Activated gamma-delta T cell treated with anti-CD3 and anti-CD28 coated beads, Interleukin-2, amount 50 U/mL, for 16 hours (primary cell): ENCODE data around the gene SH3BP1.
"Not testable (repeated sequence)": the region's sequence is repeated elsewhere in the genome, so short reads cannot be mapped to it uniquely, and the experiment has no call there.

ENCODE experiments used
- DNase-seq: peaks from one replicate; pipeline ENCODE4 v3.0.0-alpha.2; 2020; ENCODE audit warnings: low read depth

The SH3BP1 gene

DNA sequence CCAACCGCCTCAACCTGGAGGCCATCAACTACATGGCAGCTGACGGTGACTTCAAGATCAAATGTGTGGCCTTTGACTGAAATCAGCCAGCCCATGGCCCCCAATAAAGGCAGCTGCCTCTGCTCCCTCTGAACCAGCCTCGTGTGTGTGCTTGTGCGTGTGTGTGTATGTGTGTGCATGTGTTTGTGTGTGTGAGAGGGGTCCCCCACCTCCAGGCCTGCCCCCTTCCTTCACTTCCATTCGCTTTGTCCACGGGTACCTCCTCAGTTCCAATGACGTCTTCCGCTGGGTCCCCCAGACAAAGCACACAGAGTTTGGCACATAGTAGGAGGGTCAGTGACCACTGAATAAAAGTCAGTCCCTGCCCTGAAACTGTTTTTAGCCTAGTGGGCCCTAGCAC lies 40.2 kb downstream of the SH3BP1 start:
- DNase-seq, result no peak

DNA sequence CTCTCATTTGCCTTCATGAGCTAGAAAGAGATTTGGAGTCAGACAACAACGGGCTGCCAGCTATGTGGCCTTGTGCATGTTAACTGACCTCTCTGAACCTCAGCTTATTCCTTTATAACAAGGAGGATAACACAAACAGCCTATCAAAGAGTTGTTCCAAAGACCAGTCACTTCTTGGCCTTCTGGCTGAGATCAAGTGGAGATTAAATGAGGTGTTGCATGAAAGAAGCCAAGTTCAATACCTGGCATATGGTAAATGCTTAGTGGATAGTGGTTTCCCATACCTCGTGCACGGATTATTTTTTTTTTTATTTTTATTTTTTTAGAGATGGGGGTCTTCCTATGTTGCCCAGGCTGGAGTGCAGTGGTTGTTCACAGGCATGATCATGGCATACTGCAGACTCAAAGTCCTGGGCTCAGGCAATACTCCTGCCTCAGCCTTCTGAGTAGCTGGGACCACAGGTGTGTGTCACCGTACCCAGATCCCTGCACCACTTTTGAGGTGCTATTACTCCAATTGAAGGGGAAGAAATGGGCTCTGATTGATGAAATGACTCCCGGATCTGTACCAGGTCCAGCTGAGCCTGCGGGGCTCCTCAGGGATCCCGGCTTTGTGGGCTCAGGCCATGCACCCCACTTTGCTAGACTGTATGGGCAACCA lies 40.9 kb downstream of the SH3BP1 start:
- no peak for DNase-seq

DNA sequence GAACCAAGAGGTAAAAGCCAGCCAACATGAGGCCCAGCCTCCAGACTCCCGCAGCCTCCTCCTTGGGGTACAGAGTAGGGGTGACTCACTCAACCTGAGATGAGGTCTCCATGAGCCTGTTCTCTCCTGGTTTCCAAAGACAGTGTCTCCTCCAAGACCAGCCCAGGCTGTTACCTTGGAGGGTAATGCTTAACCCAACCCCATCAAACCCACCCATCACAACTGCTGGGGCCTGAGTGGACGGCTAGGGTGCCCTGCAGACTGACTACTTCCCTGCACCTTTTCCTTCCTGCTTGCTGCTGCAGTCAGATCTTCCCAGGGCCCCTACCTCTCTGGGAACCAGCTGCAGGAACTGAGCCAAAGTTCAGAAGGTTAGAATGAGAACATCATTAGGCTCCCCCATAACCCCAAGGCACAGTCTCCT lies 41.5 kb downstream of the SH3BP1 start:
- DNase-seq, result no peak

DNA sequence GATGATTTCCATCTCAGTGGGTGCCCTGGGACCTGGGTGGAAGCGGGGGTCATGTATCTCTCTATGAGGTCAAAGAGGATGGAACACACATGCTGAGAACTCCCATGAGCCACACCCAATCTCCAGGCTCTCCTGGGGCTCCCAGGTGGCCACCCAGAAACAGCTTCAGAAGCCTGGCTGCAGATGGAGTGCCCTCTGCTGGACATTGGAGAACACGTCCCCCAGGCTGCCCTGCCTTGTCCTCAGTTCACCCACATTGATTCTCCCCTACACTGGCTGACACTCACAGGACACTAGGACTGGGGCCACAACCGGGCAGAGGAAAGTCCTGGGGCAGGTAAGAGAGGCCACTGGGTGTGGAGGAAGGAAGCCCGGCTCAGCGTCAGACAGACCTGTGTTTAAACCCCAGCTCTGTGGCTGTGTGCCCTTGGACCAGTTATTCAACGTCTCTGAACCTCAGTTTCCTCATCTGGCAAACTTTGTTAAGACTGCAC lies 42.1 kb downstream of the SH3BP1 start:
- peak; percentile 59 for DNase-seq

DNA sequence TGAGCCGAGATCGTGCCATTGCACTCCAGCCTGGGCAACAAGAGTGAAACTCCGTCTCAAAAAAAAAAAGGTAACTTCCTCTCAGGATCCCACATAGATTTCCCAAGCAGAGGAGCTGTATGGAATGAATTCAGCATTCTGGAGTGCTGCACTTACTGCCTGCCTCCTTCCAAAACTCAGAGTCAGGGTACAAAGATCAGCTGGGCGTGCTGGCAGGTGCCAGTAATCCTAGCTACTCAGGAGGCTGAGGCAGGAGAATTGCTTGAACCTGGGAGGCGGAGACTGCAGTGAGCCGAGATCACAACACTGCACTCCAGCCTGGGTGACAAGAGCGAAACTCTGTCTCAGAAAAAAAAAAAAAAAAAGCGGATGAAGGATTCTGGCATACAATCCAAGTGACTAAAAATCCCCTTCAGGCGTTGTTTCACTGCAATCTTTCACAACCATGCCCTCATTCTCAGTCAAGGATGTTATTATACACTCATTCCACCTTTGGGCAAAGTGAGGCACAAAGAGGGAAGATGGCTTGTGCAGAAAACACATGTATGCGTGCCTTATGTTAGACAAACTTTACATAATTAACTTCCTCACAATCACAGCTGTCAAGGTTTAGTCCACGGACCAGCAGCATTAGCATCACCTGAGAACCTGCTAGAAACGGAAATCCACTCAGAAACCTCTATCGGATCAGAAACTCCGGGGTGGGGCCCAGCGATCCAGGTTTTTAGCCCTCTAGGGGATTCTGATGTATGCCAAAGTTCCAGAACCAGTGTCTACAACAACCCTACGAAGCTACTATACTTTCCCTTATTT lies 45.5 kb downstream of the SH3BP1 start:
- DNase-seq, result no peak

DNA sequence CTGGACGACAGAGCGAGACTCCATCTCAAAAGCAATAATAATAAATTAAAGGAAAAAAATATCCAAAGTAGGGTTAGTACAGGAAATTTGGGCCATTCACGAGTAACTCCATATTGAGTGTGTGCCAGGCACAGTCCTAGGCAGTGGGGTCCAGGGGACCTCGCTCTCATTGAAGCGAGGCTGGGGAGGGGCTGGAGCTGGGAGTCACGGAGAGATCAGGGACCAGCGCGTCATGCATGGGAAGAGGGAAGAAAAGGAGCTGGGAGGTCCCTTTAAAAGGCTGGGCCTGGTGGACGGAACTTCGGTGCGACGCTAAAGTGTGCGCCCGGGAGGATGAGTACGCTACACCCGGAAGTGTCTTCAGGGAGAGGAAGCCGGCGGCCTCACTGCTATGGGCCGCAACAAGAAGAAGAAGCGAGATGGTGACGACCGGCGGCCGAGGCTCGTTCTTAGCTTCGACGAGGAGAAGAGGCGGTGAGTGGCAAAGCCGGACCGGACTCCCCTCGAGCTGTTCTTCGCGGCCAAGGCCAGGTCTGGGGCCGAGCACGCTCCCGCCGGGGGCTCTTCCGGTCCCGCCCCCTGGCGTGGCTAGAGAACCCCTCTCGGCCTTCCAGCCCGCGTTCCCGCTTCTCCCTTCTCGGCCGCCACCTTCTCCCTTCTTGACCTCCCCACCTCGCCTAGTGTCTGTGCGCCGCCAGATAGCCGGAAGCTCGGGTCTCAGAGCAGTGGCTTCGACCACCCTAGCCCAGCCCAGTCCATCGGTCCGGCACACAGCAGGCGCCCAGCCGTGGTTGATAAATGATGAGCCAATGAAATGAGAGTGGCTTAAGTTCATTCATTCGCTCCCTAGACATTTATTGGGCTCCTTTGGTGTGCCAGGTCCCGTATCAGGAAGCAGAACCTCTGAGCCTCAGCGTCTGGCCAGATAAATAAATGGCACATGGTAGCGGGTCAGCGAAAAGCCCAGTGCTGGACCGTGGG lies 46.8 kb downstream of the SH3BP1 start, which contains the start of gene NOL12:
NOL12 (plus strand) TSS at position 342 of the 981 bp plus-strand sequence; CDS start at position 392, 50 bp downstream.
- peak; percentile 56 for DNase-seq

DNA sequence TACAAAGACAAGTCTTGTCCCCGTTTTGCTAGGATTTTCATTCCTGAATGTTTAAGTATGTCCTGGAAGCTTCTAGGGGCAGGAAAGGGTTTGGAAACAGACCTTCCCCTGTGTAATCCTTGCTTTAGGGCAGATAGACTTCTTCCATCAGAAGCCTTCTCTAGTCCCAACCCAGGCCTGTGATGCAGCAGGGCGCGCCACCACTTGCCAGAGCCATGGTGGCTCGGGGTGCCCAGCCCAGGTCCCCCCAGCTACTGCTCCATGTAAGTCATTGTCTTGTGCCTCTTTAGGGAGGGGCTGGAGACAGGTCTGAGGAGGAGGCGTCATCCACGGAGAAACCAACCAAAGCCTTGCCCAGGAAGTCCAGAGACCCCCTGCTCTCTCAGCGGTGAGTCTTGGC lies 50.9 kb downstream of the SH3BP1 start:
- DNase-seq, result no peak

DNA sequence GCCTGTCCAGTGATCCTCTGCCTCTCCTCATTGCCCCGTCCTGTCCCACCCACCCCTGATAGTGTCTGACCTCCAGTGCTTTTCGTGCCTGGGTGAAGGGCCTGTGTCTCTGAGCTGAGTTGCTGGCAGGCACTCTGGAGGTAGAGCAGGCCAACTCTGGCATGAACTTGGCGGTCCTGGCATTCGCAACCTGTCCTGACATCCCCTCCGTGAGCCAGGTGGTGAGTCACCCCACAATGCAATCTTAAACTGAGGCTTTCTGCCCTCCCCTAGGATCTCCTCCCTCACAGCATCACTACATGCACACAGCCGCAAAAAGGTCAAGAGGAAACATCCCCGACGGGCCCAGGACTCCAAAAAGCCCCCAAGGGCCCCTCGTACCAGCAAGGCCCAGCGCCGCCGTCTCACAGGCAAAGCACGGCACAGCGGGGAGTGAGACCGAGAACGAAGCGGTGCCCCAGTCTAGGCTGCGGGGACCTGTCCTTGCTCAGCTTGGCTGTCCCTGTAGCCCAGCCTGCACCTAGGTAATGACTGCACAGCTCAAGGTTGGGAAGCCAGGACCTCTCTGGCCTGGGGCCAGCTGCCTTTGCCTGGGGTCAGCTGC lies 51.5 kb downstream of the SH3BP1 start:
- no peak for DNase-seq

DNA sequence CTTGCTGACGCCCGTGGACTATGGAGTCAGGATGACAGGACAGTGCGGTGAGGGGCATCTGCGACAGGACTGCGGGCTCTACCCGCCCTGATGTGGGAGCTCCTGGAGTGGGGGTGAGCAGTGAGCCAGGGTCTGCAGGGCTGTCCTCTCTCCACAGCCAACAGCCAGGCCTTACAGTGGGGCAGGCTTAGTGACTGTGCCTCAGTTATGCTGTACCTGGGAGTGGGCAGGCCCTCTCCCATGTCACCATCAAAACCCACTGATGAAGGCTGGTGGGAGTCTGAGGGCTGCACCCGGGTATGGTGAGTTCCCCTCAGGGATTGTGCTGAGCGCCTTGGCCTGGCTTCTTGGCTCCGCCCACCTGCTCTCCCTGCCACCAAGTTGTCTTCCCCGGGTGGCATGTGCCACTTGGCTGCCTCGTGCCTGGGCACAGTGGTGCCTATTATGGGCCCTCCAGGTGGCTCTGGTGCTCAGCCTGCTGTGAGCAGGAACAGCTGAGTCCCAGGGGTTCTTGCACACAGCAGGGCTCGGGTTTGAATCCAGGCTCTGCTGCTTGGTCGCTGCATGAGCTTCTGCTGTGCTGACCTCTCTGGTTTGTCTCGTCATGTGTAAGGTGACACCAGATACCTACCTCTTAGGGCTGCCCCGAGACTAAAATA lies 53.3 kb downstream of the SH3BP1 start:
- no peak for DNase-seq

DNA sequence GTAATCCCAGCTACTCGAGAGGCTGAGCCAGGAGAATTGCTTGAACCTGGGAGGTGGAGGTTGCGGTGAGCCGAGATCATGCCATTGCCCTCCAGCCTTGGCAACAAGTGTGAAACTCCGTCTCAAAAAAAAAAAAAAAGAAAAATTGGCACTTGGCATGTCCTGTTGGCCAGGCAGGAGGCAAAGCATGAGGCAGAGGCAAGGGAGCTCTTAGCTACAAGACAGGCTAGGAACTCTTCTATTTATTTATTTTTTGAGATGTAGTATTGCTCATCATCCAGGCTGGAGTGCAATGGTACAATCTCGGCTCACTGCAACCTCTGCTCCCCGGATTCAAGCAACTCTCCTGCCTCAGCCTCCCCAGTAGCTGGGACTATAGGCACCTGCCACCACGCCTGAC lies 54.7 kb downstream of the SH3BP1 start:
- DNase-seq, result not testable (repeated sequence)

DNA sequence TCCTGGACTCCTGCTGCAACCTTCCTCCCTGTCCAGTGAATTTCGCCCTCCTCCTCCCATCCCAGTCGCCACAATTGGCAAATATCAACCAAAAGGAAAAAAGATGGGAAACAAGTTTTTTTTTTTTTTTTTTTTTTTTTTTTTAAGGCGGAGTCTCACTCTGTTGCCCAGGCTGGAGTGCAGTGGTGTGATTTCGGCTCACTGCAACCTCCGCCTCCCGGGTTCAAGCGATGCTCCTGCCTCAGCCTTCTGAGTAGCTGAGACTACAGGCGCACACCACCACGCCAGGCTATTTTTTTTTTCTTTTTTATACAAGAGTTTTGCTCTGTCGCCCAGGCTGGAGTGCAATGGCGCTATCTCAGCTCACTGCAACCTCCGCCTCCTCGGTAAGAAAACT lies 56.8 kb downstream of the SH3BP1 start:
- DNase-seq, result not testable (repeated sequence)

DNA sequence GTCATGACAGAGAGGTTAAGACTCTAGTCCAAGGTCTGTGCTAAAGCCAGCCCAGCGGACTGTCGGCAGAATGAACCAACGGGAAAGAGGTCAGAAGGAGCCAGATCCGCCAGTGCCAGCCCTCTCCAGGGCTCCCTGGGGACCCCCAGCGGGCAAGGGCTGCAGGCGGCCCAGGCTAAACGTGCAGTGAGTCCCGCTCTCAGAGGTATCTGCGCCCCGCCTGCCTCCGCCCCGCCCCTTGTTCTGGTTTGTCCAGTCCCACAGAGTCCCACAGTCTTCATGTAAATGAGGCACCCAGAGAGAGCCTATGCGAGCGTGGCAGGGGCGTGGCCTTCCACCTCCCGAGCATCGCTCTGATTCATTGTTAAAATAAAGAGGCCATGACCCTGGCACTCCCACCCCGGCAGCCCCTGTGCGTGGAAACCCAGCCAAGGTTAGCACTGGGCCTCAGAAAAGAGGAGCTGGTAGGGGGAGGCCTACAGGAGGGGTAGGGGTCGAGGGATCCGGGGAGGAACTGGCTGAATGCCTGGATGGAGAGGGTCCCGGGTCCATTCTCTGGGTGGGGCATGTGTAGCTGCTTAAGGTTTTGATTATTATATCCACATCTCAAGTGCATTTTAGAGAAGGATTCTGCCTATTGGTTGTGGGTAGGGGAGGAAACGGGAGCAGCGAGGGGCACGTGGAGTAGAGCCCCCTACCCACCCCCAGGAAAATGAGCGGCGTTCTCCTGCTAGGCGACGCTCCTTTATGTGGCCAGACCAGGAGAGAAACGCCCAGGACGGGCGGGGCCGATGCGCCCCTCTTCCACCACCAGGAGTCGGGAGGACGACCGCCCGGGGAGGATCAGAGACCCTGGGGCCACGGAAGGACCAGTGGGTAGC lies 57.4 kb downstream of the SH3BP1 start, which contains the start of gene TRIOBP:
TRIOBP (plus strand) TSS at position 392 of the 881 bp plus-strand sequence. CDS start 4,318 bp downstream, outside the sequence.
- peak; percentile 78 for DNase-seq

DNA sequence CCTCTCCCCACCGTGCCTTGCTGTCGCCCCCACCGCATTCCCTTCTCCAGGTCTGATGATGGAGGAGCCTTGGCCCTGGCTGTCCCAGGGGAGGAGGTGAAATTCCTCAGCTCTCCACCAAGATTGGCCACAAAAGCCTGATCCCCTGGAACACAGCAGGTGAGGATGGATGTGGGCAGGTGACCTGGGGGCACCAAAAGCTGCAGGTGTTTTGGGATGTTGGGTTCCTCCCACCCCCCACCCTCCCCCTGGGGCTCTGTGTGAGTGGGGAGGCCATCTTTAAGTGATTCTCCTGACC lies 58.0 kb downstream of the SH3BP1 start:
- no peak for DNase-seq

DNA sequence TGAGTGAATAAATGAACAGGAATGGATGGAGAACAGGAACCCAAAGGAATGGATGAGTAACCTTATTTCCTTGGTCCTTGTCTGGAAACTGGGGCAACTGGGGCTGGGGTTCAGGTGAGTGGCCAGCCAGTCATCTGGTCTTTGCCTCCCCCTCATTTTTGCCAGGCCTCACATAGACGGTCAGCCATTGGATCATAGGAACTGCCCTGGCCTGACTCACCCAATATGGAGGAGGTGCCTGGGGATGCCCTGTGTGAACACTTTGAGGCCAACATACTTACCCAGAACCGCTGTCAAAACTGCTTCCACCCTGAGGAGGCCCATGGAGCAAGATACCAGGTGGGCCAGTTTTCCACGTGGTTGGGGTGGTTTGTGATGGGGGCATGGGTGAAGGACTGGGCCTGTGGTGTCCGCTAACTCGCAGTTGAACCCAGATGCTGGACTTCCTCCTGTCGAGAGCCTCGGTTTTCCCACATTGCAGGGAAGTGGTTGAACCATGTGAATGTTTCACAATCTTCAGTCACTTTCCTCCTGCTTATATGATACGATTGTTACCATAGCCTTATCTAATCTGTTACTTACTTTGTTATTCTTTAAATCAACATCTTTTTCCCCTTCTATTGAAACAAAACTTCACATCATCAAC lies 61.8 kb downstream of the SH3BP1 start:
- DNase-seq, result no peak

DNA sequence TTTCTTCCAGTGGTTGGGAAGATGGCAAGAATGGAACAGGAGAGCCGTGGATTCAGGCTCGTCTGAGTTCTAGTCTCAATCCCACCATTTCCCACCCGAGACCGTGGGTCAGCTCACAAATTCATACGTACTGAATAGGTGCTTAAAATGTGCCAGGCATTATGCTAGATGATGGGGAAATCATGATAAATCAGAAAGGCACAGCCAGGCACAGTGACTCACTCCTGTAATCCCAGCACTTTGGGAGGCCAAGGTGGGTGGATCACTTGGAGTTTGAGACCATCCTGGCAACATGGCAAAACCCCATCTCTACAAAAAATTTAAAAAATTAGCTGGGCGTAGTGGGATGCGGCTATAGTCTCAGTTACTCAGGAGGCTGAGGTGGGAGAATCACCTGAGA lies 64.4 kb downstream of the SH3BP1 start:
- DNase-seq, result no peak

DNA sequence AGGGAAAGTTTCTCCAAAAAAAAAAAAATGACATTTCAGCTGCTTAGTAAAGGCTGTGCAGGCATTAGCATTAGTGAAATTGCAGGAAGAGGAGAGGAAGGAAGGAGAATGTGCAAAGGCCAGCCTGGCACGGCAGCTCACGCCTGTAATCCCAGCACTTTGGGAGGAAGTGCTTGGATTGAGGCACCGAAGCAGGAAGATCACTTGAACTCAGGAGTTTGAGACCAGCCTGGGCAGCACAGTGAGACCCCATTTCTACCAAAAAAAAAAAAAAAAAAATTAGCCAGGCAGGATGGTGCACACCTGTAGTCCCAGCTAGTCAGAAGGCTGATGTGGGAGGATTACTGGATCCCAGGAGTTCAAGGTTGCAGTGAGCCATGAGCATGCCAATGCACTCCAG lies 65.2 kb downstream of the SH3BP1 start:
- no peak for DNase-seq

DNA sequence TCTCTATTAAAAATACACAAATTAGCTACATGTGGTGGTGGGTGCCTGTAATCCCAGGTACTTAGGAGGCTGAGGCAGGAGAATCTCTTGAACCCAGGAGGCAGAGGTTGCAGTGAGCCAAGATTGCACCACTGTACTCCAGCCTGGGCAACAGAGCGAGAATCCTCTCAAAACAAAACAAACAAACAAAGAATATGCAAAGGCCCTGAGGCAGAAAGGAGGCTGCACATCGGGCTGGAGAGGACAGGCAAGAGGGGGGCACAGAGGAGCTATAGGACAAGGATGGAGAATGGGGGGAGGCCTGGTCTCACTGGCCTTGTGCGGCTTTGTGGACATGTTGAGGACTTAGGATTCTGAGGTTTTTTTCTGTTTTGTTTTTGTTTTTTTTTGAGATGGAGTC lies 65.7 kb downstream of the SH3BP1 start:
- no peak for DNase-seq
